ENCODE measurements around the gene PCSK5. TPM values are rescaled to one million over a fixed set of nuclear protein-coding genes. Genes with fewer than 3 reads are reported as not detected.

Gene PCSK5
- total RNA-seq, 1 experiment from 2014 or later, result 6.9 TPM

GRCh38 chr9:76363032-76363395, 472.5 kb downstream of the PCSK5 start (continued):
- TF ChIP-seq ZFX (IDR thresholded peaks at IDR 0.05), result no peak
- no peak for TF ChIP-seq RAD21 (IDR thresholded peaks at IDR 0.05; ENCODE audit: low read depth)
- no peak for TF ChIP-seq ATF3 (IDR thresholded peaks at IDR 0.05)
- TF ChIP-seq, protein P1, sequence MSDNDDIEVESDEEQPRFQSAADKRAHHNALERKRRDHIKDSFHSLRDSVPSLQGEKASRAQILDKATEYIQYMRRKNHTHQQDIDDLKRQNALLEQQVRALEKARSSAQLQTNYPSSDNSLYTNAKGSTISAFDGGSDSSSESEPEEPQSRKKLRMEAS (IDR thresholded peaks at IDR 0.05), result no peak

- no peaks in the 10 kb centered on the region for H3K79me2 ChIP-seq (ENCODE audit: insufficient read depth, low read length)
- ATAC-seq, result peak; percentile 76
- H2AFZ ChIP-seq (ENCODE audit: low read depth, low read length, poor library complexity, severe bottlenecking), result peak overlapping the region; percentile 29
- intact Hi-C loops (cut with micrococcal nuclease), result no loop called here
- peaks cover 35 to 36% of the 10 kb centered on the region in 2 experiments for H3K4me1 ChIP-seq (ENCODE audit: control insufficient read depth in 1 of 2, insufficient read depth in 2 of 2, low read length in 2 of 2)
- ChIA-PET RAD21 (ENCODE audit: low non-redundant PET in 1 of 2, low total read pairs in 2 of 2, uncharacterized antibody in 2 of 2, unreplicated experiment in 2 of 2) (no interaction called here), CTCF (no interaction called here), POLR2A (no interaction called here)
- H3K9ac ChIP-seq (ENCODE audit: low read length), result no peak overlapping the region
- BruUV-seq (replicated peaks), result no TSS peak
- TF ChIP-seq POLR2AphosphoS5 (IDR thresholded peaks at IDR 0.05; ENCODE audit: low read depth, low read length) (no peak), JUND (IDR thresholded peaks at IDR 0.05) (peak; percentile 47; the same call in 1 of the 2 replicates), SP1 (IDR thresholded peaks at IDR 0.05; ENCODE audit: low read depth) (no peak), FOSL1 (IDR thresholded peaks at IDR 0.05; ENCODE audit: low read depth) (peak; percentile 60; the same call in 1 of the 2 replicates)
- no peaks in the 10 kb centered on the region for H3K9me2 ChIP-seq (ENCODE audit: insufficient read depth)
- H3K36me3 ChIP-seq (ENCODE audit: control insufficient read depth in 1 of 2, insufficient read depth in 2 of 2, low read length in 2 of 2), result no peaks in the 10 kb centered on the region
- H3K27ac ChIP-seq (ENCODE audit: low read depth, low read length), result no peak overlapping the region
- peak overlapping the region; percentile 51 for H3K4me2 ChIP-seq (ENCODE audit: low read length)
- H3K4me3 ChIP-seq (replicated peaks in 1 of 2; ENCODE audit: low read depth in 1 of 2, low read length in 2 of 2), result 0 out of 4 replicates have a peak overlapping the region, but pooled peaks of 1 of the 2 experiments have one; percentile 9
- H3K9me3 ChIP-seq (ENCODE audit: control insufficient read depth in 1 of 2, insufficient read depth in 1 of 2, low read depth in 1 of 2, low read length in 2 of 2), result no peaks in the 10 kb centered on the region
- no peak for DNase-seq (ENCODE audit: low read depth, low spot score)
- H3K27me3 ChIP-seq (ENCODE audit: insufficient read depth, low read length), result no peaks in the 10 kb centered on the region
- H4K20me1 ChIP-seq (ENCODE audit: insufficient read depth), result no peaks in the 10 kb centered on the region
Observed at GRCh38 chr9:76365028-76365427, 474.6 kb downstream of the PCSK5 start.

DNA sequence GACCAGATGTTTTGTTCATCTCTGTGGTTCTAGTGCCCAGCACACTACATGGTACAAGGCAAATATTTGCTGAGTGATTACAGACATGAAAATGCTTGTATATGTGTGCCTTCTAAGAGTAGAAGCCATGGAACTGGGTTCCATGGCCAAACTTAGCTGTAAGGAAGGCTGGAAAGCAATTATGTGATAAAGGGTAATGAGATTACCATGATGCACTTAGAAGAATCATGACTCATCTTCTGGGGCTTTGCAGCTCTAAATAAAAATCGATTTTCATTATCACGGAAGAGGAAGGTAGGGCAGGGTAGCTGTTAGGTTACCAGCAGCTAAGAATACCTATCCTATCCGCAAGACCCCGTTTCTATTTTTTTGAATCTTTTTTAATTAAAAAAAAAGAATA, 475.8 kb downstream of the PCSK5 start:
- Histone ChIP-seq H3K4me2 (ENCODE audit: low read length) (peak overlapping the region; percentile 53), H3K4me1 (ENCODE audit: control insufficient read depth in 1 of 2, insufficient read depth in 2 of 2, low read length in 2 of 2) (peaks cover 36 to 38% of the 10 kb centered on the region in 2 experiments), H3K9me2 (ENCODE audit: insufficient read depth) (no peaks in the 10 kb centered on the region), H3K79me2 (ENCODE audit: insufficient read depth, low read length) (no peaks in the 10 kb centered on the region), H3K27ac (ENCODE audit: low read depth, low read length) (no peak overlapping the region), H2AFZ (ENCODE audit: low read depth, low read length, poor library complexity, severe bottlenecking) (peak overlapping the region; percentile 88), H3K36me3 (ENCODE audit: control insufficient read depth in 1 of 2, insufficient read depth in 2 of 2, low read length in 2 of 2) (no peaks in the 10 kb centered on the region), H3K4me3 (replicated peaks in 1 of 2; ENCODE audit: low read depth in 1 of 2, low read length in 2 of 2) (no peak overlapping the region), H4K20me1 (ENCODE audit: insufficient read depth) (no peaks in the 10 kb centered on the region), H3K9ac (ENCODE audit: low read length) (no peak overlapping the region), H3K27me3 (ENCODE audit: insufficient read depth, low read length) (no peaks in the 10 kb centered on the region), H3K9me3 (ENCODE audit: control insufficient read depth in 1 of 2, insufficient read depth in 1 of 2, low read depth in 1 of 2, low read length in 2 of 2) (no peaks in the 10 kb centered on the region)
- ATAC-seq, result peak; percentile 39; the same call in 1 of the 2 replicates
- CTCF ChIA-PET, result no interaction called here
- intact Hi-C loops (cut with micrococcal nuclease), result no loop called here
- no TSS peak for BruUV-seq (replicated peaks)
- TF ChIP-seq SP1 (IDR thresholded peaks at IDR 0.05; ENCODE audit: low read depth) (no peak), FOSL1 (IDR thresholded peaks at IDR 0.05; ENCODE audit: low read depth) (peak; percentile 31; the same call in 1 of the 2 replicates)
- POLR2A ChIA-PET, result no interaction called here
- DNase-seq (ENCODE audit: low read depth, low spot score), result no peak
- RAD21 ChIA-PET (ENCODE audit: low non-redundant PET in 1 of 2, low total read pairs in 2 of 2, uncharacterized antibody in 2 of 2, unreplicated experiment in 2 of 2), result no interaction called here
